ENCODE results near the gene INPP5D. TPM values are rescaled to one million over a fixed set of nuclear protein-coding genes. Genes with fewer than 3 reads are reported as not detected.

INPP5D gene
- polyA plus RNA-seq, 1 of the 3 experiments (the other 2 are of a cell fraction) = 1.3 TPM

DNA sequence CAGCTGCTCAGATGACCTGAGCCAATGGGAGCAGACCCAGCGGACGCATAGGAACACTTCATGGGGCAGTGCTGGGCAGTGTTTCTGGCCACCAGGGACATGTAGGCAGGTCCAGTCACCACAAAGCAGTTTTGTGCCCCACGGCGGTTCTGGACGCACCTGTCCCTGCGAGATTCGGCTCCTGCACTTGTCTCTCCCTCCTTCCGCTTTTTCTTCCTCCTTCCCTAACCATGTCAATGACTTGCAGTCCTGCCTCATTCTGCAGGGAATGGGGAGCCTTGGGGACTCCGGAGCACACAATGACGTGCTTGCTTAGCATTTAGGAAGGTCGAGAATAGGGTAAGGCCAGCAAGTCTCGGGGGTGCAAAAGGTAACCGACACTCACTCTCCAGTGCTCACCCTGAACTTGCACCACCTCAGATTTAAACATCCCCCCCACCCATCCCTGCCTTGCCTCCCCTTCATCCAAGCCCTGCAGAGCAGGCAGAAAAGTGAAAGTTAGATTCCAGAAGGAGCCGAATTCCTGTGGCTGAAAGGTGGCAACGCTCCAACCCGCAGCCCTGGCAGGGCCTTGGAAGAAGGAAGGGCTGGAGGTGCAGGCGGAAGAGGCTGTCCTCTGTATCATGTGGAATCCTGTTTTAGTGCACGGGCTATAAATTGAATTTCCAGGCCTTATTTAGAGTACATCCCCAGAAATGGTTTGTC lies 150.9 kb downstream of the INPP5D start (continued):
- TF ChIP-seq NFIC (IDR thresholded peaks at IDR 0.05; ENCODE audit: borderline replicate concordance) = peak; percentile 99
- TF ChIP-seq GATA2 (CRISPR knock-in tag; IDR thresholded peaks at IDR 0.05) = no peak
- no peak for TF ChIP-seq RAD21 (IDR thresholded peaks at IDR 0.05; ENCODE audit: low read length)
- no peak for TF ChIP-seq TAF1 (IDR thresholded peaks at IDR 0.05; ENCODE audit: borderline replicate concordance, low read depth, low read length)
- TF ChIP-seq EP300 (IDR thresholded peaks at IDR 0.05; ENCODE audit: borderline replicate concordance in 1 of 2, low read depth in 1 of 2, low read length in 1 of 2) = peak in 1 of 2 experiments; percentile 58; a peak in 1 of 4 replicates
- TF ChIP-seq TCF12 (IDR thresholded peaks at IDR 0.05) = peak; percentile 86
- TF ChIP-seq MEF2A (IDR thresholded peaks at IDR 0.05; ENCODE audit: borderline replicate concordance, low read depth) = no peak; the same call in 1 of the 2 replicates
- peak; percentile 41; the same call in 1 of the 2 replicates for TF ChIP-seq POLR2AphosphoS5 (IDR thresholded peaks at IDR 0.05; ENCODE audit: low read depth, low read length)
- peak; percentile 44; the same call in 1 of the 2 replicates for TF ChIP-seq SIN3A (IDR thresholded peaks at IDR 0.05; ENCODE audit: borderline replicate concordance, low read depth, low read length)
- TF ChIP-seq, protein P1, sequence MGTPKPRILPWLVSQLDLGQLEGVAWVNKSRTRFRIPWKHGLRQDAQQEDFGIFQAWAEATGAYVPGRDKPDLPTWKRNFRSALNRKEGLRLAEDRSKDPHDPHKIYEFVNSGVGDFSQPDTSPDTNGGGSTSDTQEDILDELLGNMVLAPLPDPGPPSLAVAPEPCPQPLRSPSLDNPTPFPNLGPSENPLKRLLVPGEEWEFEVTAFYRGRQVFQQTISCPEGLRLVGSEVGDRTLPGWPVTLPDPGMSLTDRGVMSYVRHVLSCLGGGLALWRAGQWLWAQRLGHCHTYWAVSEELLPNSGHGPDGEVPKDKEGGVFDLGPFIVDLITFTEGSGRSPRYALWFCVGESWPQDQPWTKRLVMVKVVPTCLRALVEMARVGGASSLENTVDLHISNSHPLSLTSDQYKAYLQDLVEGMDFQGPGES (IDR thresholded peaks at IDR 0.05; ENCODE audit: low read depth, low read length) = no peak
- TF ChIP-seq RXRA (IDR thresholded peaks at IDR 0.05; ENCODE audit: borderline replicate concordance, low read depth) = no peak

DNA sequence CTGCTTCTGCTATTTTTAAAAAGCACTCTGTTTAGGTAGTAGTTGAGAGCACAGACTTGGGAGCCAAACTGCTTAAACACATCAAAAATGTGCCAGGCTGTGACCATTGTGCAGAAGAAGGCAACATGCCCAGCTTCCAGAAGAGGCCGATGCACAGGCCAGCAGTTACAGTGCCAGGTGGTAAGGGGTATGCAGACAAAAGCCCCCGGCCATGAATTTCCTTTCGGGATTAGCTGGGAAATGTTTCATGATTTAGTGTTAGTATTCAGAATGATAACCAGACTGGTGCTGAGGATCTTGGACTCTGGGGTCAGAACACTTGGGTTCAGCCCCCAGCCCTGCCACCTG lies 151.4 kb downstream of the INPP5D start:
- Histone ChIP-seq H3K4me3 (ENCODE audit: low read depth in 2 of 2, low read length in 1 of 2) (no peak overlapping the region), H3K4me1 (ENCODE audit: control insufficient read depth in 1 of 2, insufficient read depth in 2 of 2, low read depth in 1 of 2, low read length in 1 of 2) (peaks cover 4 to 30% of the 10 kb centered on the region in 2 experiments; a peak in 3 of 4 replicates), H3K4me2 (peak overlapping the region; percentile 31; the same call in 1 of the 2 replicates), H3K9ac (no peak overlapping the region), H2AFZ (ENCODE audit: low read depth) (peak overlapping the region; percentile 41; the same call in 1 of the 2 replicates), H3K27ac (ENCODE audit: low read depth in 2 of 2, low read length in 1 of 2) (peak overlapping the region in 1 of 2 experiments; percentile 56; a peak in 1 of 4 replicates), H3K9me2 (no peaks in the 10 kb centered on the region), H3K36me3 (replicated peaks in 1 of 2; ENCODE audit: control insufficient read depth in 1 of 2, insufficient read depth in 2 of 2, low read length in 1 of 2) (no peaks in the 10 kb centered on the region), H4K20me1 (ENCODE audit: insufficient read depth) (peaks cover 13% of the 10 kb centered on the region; the same call in 1 of the 2 replicates), H3K27me3 (ENCODE audit: insufficient read depth) (no peaks in the 10 kb centered on the region; the same call in 1 of the 2 replicates), H3K79me2 (ENCODE audit: insufficient read depth) (no peaks in the 10 kb centered on the region), H3K9me3 (no peaks in the 10 kb centered on the region), H3F3A (replicated peaks; ENCODE audit: insufficient read depth) (peaks cover 13% of the 10 kb centered on the region)
- DNase-seq = no peak
- POLR2A ChIA-PET = no interaction called here
- CTCF ChIA-PET = no interaction called here
- TF ChIP-seq FOXM1 (IDR thresholded peaks at IDR 0.05; ENCODE audit: low read depth) = no peak
- no peak for TF ChIP-seq RAD21 (IDR thresholded peaks at IDR 0.05; ENCODE audit: low read length)
- no peak for TF ChIP-seq POLR2AphosphoS5 (IDR thresholded peaks at IDR 0.05; ENCODE audit: low read depth, low read length)
- no peak for TF ChIP-seq TCF12 (IDR thresholded peaks at IDR 0.05)
- no peak for TF ChIP-seq FOSL2 (IDR thresholded peaks at IDR 0.05; ENCODE audit: borderline replicate concordance, low read depth)
- WGBS (ENCODE audit: low lambda C conversion rate) = 67% methylated on average over 3 of the region's 3 CpGs

DNA sequence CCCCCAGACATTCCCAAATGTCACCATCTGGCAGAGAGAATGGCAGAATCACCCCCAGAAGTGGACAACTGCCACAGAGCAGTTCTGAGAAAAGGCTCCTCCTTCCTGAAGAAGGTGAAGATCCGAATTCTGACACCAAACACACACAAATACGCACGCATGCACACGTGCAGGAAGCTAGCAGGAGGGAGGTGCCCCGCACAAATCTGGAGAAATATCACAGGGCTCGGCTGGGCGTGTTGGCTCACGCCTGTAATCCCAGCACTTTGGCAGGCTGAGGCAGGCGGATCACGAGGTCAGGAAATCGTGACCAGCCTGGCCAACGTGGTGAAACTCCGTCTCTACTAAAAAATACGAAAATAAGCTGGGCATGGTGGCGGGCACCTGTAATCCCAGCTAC lies 152.9 kb downstream of the INPP5D start:
- Histone ChIP-seq H3K4me1 (ENCODE audit: control insufficient read depth in 1 of 2, insufficient read depth in 2 of 2, low read depth in 1 of 2, low read length in 1 of 2) (peaks cover 4 to 30% of the 10 kb centered on the region in 2 experiments; a peak in 3 of 4 replicates), H3K79me2 (ENCODE audit: insufficient read depth) (no peaks in the 10 kb centered on the region), H3K9me3 (no peaks in the 10 kb centered on the region), H3K4me3 (ENCODE audit: low read depth in 2 of 2, low read length in 1 of 2) (no peak overlapping the region), H2AFZ (ENCODE audit: low read depth) (no peak overlapping the region), H3K27me3 (ENCODE audit: insufficient read depth) (no peaks in the 10 kb centered on the region; the same call in 1 of the 2 replicates), H3K27ac (ENCODE audit: low read depth in 2 of 2, low read length in 1 of 2) (no peak overlapping the region), H3K36me3 (replicated peaks in 1 of 2; ENCODE audit: control insufficient read depth in 1 of 2, insufficient read depth in 2 of 2, low read length in 1 of 2) (no peaks in the 10 kb centered on the region), H3K9ac (no peak overlapping the region), H3K4me2 (no peak overlapping the region), H3K9me2 (no peaks in the 10 kb centered on the region), H3F3A (replicated peaks; ENCODE audit: insufficient read depth) (peaks cover 13% of the 10 kb centered on the region), H4K20me1 (ENCODE audit: insufficient read depth) (peaks cover 13% of the 10 kb centered on the region; the same call in 1 of the 2 replicates)
- ChIA-PET CTCF (no interaction called here), POLR2A (no interaction called here)
- WGBS (ENCODE audit: low lambda C conversion rate) = 89% methylated on average over 15 of the region's 15 CpGs
- DNase-seq = no peak
- no peak for TF ChIP-seq CHD2 (IDR thresholded peaks at IDR 0.05; ENCODE audit: low read length, partially characterized antibody)
- no peak for TF ChIP-seq MEF2A (IDR thresholded peaks at IDR 0.05; ENCODE audit: borderline replicate concordance, low read depth)
- no peak for TF ChIP-seq TCF12 (IDR thresholded peaks at IDR 0.05)
- TF ChIP-seq, protein P2, sequence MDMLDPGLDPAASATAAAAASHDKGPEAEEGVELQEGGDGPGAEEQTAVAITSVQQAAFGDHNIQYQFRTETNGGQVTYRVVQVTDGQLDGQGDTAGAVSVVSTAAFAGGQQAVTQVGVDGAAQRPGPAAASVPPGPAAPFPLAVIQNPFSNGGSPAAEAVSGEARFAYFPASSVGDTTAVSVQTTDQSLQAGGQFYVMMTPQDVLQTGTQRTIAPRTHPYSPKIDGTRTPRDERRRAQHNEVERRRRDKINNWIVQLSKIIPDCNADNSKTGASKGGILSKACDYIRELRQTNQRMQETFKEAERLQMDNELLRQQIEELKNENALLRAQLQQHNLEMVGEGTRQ (IDR thresholded peaks at IDR 0.05; ENCODE audit: borderline replicate concordance, low read depth, low read length) = no peak
- TF ChIP-seq, protein P3, sequence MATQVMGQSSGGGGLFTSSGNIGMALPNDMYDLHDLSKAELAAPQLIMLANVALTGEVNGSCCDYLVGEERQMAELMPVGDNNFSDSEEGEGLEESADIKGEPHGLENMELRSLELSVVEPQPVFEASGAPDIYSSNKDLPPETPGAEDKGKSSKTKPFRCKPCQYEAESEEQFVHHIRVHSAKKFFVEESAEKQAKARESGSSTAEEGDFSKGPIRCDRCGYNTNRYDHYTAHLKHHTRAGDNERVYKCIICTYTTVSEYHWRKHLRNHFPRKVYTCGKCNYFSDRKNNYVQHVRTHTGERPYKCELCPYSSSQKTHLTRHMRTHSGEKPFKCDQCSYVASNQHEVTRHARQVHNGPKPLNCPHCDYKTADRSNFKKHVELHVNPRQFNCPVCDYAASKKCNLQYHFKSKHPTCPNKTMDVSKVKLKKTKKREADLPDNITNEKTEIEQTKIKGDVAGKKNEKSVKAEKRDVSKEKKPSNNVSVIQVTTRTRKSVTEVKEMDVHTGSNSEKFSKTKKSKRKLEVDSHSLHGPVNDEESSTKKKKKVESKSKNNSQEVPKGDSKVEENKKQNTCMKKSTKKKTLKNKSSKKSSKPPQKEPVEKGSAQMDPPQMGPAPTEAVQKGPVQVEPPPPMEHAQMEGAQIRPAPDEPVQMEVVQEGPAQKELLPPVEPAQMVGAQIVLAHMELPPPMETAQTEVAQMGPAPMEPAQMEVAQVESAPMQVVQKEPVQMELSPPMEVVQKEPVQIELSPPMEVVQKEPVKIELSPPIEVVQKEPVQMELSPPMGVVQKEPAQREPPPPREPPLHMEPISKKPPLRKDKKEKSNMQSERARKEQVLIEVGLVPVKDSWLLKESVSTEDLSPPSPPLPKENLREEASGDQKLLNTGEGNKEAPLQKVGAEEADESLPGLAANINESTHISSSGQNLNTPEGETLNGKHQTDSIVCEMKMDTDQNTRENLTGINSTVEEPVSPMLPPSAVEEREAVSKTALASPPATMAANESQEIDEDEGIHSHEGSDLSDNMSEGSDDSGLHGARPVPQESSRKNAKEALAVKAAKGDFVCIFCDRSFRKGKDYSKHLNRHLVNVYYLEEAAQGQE (IDR thresholded peaks at IDR 0.05; ENCODE audit: low read depth, low read length) = no peak
